M059J (cell line): ENCODE results near the gene GPC6. TPM values are rescaled to one million over a fixed set of nuclear protein-coding genes. Genes with fewer than 3 reads are reported as not detected.

Source experiments
- DNase-seq: peaks from one replicate; pipeline ENCODE4 v3.0.0-alpha.2; 2012; ENCODE audit warnings: low read depth
- total RNA-seq: library from RNA; depleted of rRNA; stranded (reverse); fragments of >200 nt; shearing (Covaris generic); gene quantifications from 2 replicates; pipeline ENCODE4 v1.2.3, GENCODE V29; 2014

The GPC6 gene
- total RNA-seq, 1 experiment from 2014 or later, result 0.71 TPM

DNA sequence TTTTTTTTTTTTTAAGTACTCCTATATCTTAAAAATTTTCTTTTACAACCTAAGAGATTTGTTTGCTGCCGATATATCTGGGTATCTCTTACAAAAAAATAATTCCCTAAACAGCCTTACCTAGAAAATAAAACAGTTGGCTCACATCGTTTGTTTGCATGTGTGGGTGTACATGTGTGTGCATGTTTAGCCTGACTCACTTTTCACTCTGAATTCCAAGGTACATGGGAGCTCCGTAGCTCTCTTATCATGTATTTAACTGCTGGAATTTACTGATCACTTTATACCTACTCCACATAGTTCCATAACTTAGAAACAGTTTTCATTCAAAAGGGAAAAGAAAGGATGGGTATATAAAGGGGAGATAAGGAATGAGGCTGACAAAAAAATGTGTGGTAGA, 616.5 kb downstream of the GPC6 start:
- no peak for DNase-seq

DNA sequence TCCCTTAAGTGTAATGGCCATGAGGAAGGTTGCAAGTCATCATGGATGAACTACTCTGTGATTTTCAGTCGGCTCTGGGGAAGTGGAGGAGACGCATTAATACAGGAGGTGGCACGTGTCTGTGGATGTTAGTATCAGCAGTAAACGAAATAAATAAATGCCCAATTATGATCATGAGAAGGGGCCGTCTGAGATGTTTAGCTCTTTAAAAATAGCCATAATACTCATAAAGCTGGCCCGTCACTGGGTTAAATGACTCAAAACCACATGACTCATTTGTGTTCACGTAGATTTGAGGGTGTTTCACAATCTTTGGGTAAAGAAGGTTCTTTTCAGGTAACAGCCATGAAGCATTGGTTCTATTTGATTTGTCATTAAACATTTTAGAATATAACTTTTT, 620.6 kb downstream of the GPC6 start:
- peak; percentile 45 for DNase-seq

DNA sequence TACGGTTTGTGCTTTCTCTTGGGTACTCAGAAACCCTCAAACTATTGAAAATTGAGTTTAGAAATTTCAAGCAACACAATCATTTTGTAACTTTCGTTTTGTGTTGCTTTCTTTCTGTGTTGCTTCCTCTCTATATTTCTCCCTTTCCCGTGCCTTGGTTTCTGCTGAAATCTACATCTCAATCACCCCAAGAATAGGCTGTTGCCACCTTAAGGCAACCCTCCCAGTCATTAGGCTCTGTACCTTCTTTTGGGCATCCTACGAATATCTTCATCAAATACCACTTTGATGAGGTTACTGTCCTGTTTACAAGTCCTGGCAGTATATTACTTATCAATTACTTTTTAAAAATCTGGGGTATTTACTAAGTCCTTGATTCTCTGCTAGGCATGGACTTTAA, 621.6 kb downstream of the GPC6 start:
- DNase-seq, result no peak

DNA sequence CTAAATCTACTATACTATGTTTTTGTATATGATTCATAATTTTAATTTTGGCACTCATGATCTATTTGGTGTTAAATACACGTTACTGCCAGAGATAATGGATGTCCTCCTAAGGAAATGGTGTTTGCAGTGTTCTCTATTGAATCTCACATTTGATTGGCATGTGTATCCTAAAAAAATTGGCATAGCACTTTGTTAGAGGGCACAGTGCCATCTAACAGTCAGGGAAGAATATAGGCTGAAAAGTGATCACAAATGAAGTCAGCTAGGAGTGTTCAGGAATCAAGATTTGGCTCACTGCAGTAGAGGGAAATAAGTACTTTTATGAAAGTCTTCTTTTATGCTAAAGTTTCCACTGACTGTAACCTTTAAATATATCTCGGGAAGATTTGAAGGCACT, 624.6 kb downstream of the GPC6 start:
- no peak for DNase-seq

DNA sequence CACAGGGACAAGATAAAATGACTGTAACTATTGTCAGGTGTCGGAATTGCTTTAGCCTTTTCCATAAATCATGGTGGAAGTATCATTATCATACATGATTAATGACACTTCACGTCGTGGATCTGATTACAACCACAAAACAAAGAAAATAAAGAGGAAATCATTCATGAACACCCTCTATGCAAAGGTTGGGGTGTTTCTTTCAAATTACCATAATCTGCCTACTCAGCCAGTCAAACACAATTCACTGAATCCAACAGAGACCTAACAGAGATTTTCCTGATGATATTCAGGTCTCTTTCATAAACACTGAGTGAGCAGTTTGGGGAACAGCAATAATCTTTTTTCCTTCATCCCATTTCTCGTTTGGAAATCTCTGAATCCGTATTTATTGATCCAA, 627.3 kb downstream of the GPC6 start:
- DNase-seq, result no peak

DNA sequence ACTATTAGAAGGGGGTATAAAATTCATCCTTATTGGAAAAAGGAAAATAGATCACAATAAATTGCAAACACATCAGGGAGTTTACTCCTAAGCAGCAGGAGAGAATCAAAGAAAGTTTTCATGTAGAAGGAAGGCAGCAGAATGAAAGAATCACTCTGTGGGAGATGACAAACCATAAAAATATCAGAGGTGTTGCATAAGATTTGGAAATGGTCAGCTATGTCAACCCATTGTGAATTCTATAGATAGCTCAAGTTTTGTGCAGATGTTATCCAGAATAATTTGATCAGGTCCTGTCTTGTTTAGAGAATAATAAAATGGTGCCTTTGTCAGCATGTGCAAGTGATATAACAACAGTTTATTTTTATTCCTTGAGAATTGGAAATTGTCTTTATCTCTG, 630.5 kb downstream of the GPC6 start:
- no peak for DNase-seq

DNA sequence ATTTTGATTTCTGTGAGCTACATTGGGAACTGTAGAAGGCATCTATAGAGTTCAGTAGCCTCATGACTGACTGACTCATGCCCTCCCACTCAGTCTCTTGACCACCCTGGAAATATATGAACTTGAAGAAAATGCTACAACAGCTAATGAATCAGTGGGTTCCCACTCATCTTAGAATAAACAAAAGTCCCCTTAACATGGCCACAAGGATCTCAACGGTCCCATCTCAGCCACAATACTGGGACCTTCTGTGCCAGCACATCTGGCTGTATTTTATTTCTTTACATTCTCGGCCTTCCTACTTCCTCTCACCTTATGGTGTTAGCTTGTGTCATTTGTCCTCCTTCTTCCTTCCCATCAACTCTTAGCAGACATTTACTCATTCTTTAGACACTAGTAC, 633.1 kb downstream of the GPC6 start:
- DNase-seq, result no peak

DNA sequence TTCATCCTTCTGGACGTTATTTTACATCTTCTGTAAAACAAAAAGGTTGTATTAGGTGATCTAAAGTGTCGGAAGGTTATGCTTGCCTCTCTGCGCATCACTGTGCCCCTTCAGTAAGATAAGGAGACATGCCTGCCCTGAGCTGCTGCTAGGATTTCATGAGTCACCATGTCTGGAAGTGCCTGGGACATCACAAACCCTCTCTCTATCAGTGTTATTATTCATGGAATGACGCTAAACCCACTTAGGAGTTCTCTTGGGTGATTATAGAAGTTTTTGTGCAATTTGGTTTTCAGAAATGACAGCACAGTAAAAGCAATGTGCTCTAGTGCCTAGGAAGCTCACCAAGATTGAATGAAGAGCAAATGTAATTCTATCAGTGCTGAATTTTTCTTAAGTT, 635.2 kb downstream of the GPC6 start:
- peak; percentile 3 for DNase-seq

DNA sequence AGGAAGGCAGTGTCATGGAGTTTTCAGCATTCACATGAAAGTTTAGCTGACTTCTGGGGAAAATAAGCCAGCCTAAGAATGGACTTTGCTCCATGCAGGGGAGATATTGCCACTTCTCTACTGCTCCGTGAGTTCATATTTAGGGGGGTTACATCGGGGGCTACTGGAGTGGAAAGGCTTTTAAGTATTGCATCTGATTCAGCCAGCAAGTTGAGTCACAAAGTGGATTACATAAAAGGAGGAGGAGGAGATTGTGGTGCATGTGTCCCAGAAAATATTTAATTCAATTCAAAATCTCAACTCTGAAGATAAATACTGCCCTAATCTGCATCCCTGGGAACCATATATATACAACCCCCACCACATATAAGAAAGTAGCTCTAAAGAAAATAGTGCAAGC, 635.7 kb downstream of the GPC6 start:
- DNase-seq, result no peak

DNA sequence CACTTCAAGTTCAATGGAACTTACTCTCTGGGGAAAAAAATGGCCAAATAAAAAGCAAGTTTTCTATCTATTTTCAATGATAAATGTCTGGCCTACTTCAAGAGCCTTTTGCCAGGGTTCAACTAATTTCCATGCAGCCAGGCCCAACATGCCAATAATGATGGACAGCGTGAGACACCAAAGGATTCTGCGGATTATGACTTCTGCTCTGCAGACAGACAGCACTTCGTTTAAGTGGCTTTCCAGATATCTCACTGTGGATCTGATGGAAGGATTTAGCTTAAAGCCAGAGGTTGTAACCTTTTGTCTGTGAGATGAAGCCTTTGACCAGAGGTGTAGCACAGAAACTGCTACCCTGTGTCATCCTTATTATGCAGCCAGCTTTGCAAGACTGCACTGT, 638.6 kb downstream of the GPC6 start:
- DNase-seq, result no peak

DNA sequence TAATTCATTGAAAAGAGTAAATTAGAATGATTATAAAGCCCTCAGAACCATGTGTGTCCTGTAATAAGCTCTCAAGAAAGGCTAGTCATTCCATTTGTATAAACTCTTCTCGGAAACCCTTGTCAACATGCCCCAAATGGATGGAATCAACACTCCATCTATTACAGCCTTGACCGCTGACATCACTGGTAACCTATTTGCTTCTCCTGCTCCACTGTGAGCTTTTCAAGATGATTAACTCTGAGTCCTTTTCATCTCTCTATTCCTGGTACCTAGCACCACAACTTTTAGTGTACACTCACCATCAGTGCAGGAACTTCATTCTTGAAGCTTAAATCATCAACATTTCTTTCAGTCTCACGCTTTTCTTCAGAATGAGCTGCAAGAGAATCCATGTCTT, 640.9 kb downstream of the GPC6 start:
- DNase-seq, result no peak

DNA sequence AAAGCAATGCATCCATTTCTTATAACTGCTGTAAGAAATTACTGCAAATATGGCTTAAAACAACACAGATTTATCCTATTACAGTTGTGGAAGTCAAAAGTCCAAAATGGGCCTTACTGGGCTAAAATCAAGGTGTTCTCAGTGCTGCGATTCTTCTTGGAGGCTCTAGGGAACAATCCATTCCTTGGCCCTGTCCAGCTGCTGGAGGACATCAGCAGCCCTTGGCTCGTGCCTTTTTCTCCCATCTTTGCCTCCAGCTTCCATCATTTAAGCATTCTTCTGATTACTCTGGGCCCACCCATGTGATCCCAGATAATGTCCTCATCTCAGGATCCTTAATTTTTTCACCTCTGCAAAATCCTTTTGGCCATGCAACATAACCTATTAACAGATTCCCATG, 645.8 kb downstream of the GPC6 start:
- no peak for DNase-seq

DNA sequence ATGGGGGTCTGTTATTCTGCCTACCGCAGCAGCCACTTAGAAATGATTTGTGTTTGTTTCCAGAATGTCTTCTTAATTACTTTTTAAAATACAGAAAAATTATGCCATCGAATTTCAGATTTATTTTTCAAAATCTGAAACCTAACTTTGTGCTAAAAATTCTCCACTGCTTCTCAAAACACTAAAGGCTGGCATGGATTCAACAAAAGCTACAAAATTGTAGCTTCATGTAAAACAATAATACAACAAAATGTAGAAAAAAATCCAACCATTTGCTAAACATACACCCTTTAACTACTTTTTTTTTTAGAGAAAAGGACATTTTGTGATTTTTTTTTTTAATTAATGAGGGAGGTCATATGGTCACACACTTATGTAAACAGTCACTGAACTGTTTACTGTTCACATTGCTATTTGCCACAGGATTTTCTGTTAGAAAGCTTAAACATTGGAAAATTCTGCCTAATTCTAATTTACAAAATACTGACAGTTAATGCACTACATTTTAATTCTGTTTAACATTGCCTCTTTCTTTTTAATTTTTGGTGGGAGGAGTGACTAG, 646.3 kb downstream of the GPC6 start:
- DNase-seq, result no peak

DNA sequence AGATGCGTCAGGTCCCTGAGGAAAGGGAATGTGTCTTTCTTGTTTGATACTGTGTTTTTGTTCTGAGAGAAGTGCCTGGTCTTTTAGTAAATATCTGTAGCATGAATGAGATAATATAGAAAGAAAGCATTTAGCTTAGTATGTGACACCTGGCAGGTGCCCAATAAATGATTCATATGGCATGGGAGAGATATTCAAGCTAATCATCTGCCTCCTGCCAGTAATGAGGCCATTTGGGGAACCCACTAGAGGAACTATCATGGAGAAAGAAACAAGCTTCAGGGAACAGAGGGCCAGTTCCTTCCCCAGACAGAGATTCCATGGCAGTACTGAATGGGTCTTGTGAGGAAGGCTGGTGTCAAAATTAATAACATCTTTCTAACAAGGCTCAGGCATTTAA, 648.9 kb downstream of the GPC6 start:
- no peak for DNase-seq

DNA sequence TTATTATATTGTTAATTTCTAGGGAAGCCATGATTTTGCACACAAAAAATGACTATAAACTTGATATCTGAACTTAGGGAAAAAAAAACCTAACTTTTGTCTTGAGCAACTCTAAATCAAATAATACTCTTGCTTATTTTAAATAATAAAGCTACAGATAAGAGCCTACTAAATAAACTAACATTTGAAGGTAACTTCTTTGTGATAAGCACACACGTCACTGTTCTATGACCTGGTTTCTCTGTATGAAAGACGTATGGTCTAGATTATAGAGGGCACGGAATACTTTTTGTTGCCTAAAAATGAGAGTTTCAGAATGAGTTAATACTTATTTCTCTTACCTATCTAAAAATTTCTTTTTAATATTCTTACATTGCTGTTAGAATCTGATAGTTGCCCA, 649.6 kb downstream of the GPC6 start:
- no peak for DNase-seq

DNA sequence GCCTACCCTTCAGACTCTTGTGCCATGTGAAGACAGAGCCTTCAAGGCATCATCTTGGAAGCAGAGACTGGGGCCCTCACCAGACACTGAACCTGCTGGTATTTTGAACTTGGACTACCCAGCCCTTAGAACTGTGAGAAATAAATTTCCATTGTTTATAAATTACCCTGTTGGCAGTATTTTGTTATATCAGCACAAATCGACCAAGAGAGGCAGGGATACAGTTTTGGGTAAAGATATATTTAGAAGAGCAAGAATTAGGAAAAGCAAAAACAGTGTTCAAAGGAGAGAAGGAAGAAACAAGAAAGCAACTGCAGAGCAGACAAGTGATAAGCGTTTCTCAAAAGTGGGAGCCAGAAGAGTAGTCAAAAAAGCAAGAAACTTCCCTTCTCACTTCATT, 652.1 kb downstream of the GPC6 start:
- DNase-seq, result no peak

DNA sequence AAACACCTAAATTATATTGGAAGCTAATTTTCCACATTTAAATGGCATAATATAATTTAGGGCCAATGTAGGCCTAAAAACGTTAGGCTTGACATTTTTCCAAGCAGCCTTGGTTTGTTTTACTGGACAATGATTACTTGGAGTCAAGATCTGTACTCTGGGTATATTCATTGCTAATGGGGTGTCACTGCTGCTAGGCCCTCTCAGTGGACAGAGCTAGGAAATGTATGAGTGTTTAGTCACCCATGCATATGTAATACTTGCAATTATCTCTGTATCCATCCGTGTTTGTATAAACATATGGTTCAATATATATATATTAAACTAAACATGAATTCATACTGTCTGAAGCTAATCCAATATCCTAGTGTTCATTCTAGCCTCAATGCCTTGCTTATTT, 654.8 kb downstream of the GPC6 start:
- DNase-seq, result no peak

DNA sequence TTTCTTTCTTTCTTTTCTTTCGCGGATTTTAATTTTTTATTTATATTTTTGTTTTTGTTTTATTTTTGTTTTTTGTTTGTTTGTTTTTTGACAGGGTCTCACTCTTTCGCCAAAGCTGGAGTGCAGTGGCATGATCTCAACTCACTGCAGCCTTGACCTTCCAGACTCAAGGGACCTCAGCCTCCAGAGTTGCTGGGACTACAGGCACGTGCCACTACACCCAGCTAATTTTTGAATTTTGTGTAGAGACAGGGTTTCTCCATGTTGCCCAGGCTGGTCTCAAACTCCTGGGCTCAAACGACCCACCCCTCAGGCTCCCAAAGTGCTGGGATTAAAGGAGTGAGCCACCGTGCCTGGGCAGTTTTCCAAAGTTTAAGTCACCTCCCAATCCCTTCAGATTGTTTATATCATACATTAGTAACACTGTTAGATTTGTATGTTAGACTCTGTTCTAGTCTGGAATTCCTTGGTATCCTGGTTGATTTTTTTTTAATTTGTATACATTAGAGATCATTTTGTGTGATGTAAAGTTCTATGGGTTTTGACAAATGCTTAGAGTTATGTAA, 655.6 kb downstream of the GPC6 start:
- DNase-seq, result peak; percentile 12

DNA sequence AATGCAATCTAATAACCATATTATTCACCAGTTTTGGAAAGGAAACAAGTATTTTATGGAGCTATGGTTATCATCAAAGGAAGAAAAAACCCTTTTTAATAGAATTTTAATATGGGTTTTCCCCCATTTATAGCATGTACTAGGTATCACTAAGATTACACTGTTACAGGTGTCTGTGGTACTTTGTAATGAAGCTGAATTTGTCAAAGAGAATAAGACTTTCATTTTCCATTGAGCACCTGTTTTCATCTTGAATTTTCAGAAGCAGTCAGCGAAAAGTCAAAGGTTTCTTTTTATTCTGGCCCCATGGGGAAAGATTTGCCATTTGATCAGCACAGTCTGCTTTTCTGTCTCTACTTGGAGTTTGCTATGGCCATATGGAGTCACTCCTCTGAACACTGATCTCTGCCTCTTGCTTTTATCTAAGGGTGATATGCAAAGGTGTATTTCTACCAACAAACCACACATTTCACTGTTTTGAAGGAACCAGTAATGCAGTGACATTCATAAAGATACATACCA, 662.9 kb downstream of the GPC6 start:
- DNase-seq, result no peak

DNA sequence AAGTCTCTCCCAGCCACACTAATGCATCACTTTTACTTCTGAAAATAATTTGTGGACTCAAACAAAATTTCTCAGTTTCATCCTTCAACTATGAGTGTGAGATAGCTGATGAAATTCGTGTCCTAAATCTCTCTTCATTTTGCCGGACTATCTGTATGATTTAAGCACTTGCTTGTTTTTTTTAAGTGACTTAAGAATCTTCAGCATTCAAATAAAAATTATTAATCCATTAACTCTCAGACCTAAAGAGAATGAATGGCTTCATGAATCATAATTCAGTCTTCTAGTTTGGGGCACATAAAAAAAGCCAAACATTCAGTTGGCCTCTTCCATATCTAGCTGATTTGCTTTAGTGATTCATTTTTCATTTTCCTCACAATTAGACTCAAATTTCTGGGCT, 673.4 kb downstream of the GPC6 start:
- DNase-seq, result no peak

DNA sequence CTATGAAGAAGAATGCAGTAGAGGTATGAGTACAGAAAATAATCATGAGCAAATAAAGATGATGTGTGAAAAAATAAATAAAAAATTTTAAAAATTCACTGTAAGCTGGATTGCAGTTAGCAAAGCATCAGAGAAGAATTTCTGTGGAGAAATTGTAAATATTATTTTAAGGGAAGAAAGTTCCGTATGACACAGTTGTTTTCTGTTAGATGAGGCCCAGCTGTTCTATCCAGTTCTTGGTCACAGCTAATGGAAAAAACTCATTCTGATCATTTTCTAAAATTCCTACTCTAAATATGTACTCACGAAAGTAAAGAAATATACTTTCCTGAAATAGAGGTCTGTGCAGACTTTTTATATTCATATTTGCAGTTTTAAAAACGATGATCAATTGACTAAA, 674.1 kb downstream of the GPC6 start:
- DNase-seq, result no peak

DNA sequence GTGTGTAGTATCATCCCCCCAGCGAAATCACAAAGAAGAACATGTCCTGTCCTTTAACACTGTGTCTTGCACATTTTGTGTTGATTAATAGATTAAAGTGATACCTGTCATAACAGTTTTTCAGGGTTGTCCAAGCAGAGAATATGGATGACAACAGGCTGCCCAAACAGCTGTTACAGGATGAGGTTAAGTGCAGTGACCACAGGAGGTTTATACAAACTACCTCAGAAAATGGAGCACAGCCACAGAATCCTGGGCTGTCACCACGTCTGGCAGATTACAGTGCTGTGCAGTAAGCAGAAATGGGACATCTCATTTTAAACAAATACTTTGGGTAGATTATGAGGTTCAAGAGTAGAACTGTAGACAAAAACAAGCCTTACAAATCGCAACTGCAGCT, 677.3 kb downstream of the GPC6 start:
- no peak for DNase-seq

DNA sequence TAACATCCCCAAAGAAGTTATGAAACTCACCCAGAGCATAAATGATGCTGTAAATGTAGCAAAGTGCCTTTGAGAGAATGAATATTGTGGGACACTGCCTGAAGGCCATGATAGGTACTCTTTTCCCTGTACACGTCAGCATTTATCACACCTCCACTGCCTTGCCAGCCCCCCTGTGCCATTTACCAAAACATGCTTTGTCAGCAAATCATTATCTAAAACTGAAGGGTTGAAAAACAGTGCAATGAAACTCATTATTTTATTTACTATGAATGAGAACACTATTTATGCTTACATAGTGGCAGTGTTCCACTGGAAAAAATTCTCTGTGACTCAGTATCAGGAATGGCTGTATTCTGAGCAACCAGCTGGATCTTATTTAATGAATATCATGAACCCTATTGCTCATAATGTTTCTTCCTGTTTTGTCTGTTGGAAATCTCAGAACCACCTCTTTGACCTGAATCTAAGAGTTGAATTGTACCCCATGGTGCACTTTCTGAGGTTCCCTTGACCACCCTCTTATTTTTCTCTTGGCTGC, 688.7 kb downstream of the GPC6 start:
- no peak for DNase-seq
